HG02759 (cell line): ENCODE measurements around the gene ACYP1.

ENCODE experiments used
- ATAC-seq: cut with Tn5 transposase; IDR thresholded peaks from one replicate; pipeline ENCODE4 v1.9.1; 2021; ENCODE audit warnings: mild to moderate bottlenecking, moderate library complexity; ENCODE audit not compliant: unreplicated experiment

ACYP1 gene

GRCh38 chr14:75063491-75064204 lies at the start of gene ACYP1:
ACYP1 (minus strand) TSS chr14:75064024; CDS start chr14:75063553, 471 bp downstream.
- ATAC-seq = peak; percentile 98

GRCh38 chr14:75109877-75110276 lies 46.1 kb upstream of the ACYP1 start:
- ATAC-seq = no peak

GRCh38 chr14:75107186-75107585 lies 43.4 kb upstream of the ACYP1 start:
- no peak for ATAC-seq

GRCh38 chr14:75101491-75101890 lies 37.7 kb upstream of the ACYP1 start:
- ATAC-seq = no peak

GRCh38 chr14:75098682-75099081 lies 34.9 kb upstream of the ACYP1 start:
- no peak for ATAC-seq

- no peak for ATAC-seq
Measured at GRCh38 chr14:75098212-75098611, 34.4 kb upstream of the ACYP1 start.

GRCh38 chr14:75096959-75097358 lies 33.1 kb upstream of the ACYP1 start:
- no peak for ATAC-seq

GRCh38 chr14:75095690-75096089 lies 31.9 kb upstream of the ACYP1 start:
- ATAC-seq = no peak

GRCh38 chr14:75094896-75095295 lies 31.1 kb upstream of the ACYP1 start:
- no peak for ATAC-seq

GRCh38 chr14:75092698-75093097 lies 28.9 kb upstream of the ACYP1 start:
- no peak for ATAC-seq

GRCh38 chr14:75091251-75091650 lies 27.4 kb upstream of the ACYP1 start:
- ATAC-seq = no peak

- no peak for ATAC-seq
Measured at GRCh38 chr14:75090353-75090752, 26.5 kb upstream of the ACYP1 start.

- ATAC-seq = no peak
Measured at GRCh38 chr14:75088566-75089373, 24.9 kb upstream of the ACYP1 start.

GRCh38 chr14:75088153-75088552 lies 24.3 kb upstream of the ACYP1 start:
- no peak for ATAC-seq

GRCh38 chr14:75084513-75084912 lies 20.7 kb upstream of the ACYP1 start:
- no peak for ATAC-seq

GRCh38 chr14:75083271-75083670 lies 19.4 kb upstream of the ACYP1 start:
- no peak for ATAC-seq

- no peak for ATAC-seq
Measured at GRCh38 chr14:75081660-75082229, 17.9 kb upstream of the ACYP1 start.

- ATAC-seq = no peak
Measured at GRCh38 chr14:75079521-75079920, 15.7 kb upstream of the ACYP1 start.

- ATAC-seq = no peak
Measured at GRCh38 chr14:75077794-75078193, 14.0 kb upstream of the ACYP1 start.

- ATAC-seq = no peak
Measured at GRCh38 chr14:75070383-75070782, 6.6 kb upstream of the ACYP1 start.

- ATAC-seq = no peak
Measured at GRCh38 chr14:75069811-75070145, 6.0 kb upstream of the ACYP1 start.
